Measurements from ENCODE around the gene ZNF620.

The ZNF620 gene

DNA sequence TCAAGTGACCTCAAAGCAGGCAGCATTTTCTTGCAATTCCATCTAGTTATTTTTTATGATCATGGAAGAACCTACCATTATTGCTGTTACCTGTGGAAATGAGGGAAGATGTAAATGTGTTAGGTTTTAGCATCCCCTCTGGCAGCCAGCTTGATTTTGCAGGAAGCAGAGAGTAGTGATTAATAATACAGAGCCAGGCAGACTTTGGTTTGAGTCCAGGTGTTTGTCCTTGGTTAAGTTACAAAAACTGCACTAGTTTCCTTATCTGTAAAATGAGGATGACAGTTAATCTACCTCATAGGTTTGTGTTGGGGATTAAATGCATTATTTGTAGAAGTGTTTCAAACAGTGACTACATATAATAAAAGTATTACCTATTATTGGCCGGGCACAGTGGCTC, 12.2 kb downstream of the ZNF620 start:
- Histone ChIP-seq H2AFZ (ENCODE audit: low read depth, low read length, severe bottlenecking) (no peak overlapping the region), H3F3A (ENCODE audit: insufficient read depth) (no peaks in the 10 kb centered on the region), H3K9me2 (replicated peaks; ENCODE audit: insufficient read depth, low read length) (no peaks in the 10 kb centered on the region), H4K20me1 (ENCODE audit: low read depth, low read length) (no peaks in the 10 kb centered on the region), H3K4me3 (ENCODE audit: insufficient read depth, low read length, poor library complexity, severe bottlenecking) (no peak overlapping the region), H3K27me3 (ENCODE audit: low read length) (no peaks in the 10 kb centered on the region), H3K4me2 (ENCODE audit: low read depth, low read length, poor library complexity, severe bottlenecking) (no peak overlapping the region), H3K9ac (ENCODE audit: low read length) (no peak overlapping the region), H3K9me3 (ENCODE audit: insufficient read depth, low read length) (no peaks in the 10 kb centered on the region), H3K79me2 (ENCODE audit: insufficient read depth, low read length) (no peaks in the 10 kb centered on the region), H3K36me3 (ENCODE audit: low read length) (no peaks in the 10 kb centered on the region), H3K27ac (ENCODE audit: low read depth, low read length) (no peak overlapping the region)
- TF ChIP-seq, protein P1, sequence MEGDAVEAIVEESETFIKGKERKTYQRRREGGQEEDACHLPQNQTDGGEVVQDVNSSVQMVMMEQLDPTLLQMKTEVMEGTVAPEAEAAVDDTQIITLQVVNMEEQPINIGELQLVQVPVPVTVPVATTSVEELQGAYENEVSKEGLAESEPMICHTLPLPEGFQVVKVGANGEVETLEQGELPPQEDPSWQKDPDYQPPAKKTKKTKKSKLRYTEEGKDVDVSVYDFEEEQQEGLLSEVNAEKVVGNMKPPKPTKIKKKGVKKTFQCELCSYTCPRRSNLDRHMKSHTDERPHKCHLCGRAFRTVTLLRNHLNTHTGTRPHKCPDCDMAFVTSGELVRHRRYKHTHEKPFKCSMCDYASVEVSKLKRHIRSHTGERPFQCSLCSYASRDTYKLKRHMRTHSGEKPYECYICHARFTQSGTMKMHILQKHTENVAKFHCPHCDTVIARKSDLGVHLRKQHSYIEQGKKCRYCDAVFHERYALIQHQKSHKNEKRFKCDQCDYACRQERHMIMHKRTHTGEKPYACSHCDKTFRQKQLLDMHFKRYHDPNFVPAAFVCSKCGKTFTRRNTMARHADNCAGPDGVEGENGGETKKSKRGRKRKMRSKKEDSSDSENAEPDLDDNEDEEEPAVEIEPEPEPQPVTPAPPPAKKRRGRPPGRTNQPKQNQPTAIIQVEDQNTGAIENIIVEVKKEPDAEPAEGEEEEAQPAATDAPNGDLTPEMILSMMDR (IDR thresholded peaks at IDR 0.05; ENCODE audit: insufficient read depth, low read length, poor library complexity, severe bottlenecking) = no peak
- no peak for TF ChIP-seq EZH2phosphoT487 (conservative IDR thresholded peaks at IDR 0.05; ENCODE audit: low read length)

GRCh38 chr3:40518848-40519247, 13.0 kb downstream of the ZNF620 start:
- no peaks in the 10 kb centered on the region for H3K27me3 ChIP-seq (ENCODE audit: low read length)
- no peak for TF ChIP-seq EZH2phosphoT487 (conservative IDR thresholded peaks at IDR 0.05; ENCODE audit: low read length)
- TF ChIP-seq, protein P1 (IDR thresholded peaks at IDR 0.05; ENCODE audit: insufficient read depth, low read length, poor library complexity, severe bottlenecking) = no peak
- H3K4me2 ChIP-seq (ENCODE audit: low read depth, low read length, poor library complexity, severe bottlenecking) = no peak overlapping the region
- H2AFZ ChIP-seq (ENCODE audit: low read depth, low read length, severe bottlenecking) = no peak overlapping the region
- H3K9me3 ChIP-seq (ENCODE audit: insufficient read depth, low read length) = no peaks in the 10 kb centered on the region
- no peaks in the 10 kb centered on the region for H3K36me3 ChIP-seq (ENCODE audit: low read length)
- H3F3A ChIP-seq (ENCODE audit: insufficient read depth) = 0 out of 2 replicates have a peak, but pooled peaks cover 1% of the 10 kb centered on the region
- H3K9ac ChIP-seq (ENCODE audit: low read length) = no peak overlapping the region
- no peak overlapping the region for H3K4me3 ChIP-seq (ENCODE audit: insufficient read depth, low read length, poor library complexity, severe bottlenecking)
- H3K79me2 ChIP-seq (ENCODE audit: insufficient read depth, low read length) = no peaks in the 10 kb centered on the region
- H3K27ac ChIP-seq (ENCODE audit: low read depth, low read length) = no peak overlapping the region
- H4K20me1 ChIP-seq (ENCODE audit: low read depth, low read length) = no peaks in the 10 kb centered on the region
- H3K9me2 ChIP-seq (replicated peaks; ENCODE audit: insufficient read depth, low read length) = no peaks in the 10 kb centered on the region

DNA sequence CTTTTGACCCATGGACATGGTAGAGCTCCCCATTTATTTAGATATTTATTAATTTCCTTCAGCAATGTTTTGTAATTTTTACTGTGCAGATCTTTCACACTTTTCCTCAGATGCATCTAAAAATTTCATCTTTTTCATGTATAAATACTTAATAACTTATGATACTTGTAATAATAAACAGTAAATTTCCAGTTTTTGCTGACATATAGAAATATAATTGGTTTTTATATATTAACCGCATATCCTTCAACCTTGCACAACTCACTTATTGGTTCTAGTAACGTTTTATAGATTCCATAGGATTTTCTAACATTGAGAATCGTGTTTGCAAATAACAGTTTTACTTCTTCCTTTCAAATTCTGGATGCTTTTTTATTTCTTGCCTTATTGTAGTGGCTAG, 15.4 kb downstream of the ZNF620 start:
- Histone ChIP-seq H3K79me2 (ENCODE audit: insufficient read depth, low read length) (no peaks in the 10 kb centered on the region), H3K27ac (ENCODE audit: low read depth, low read length) (no peak overlapping the region), H3K9me2 (replicated peaks; ENCODE audit: insufficient read depth, low read length) (no peaks in the 10 kb centered on the region), H3K4me3 (ENCODE audit: insufficient read depth, low read length, poor library complexity, severe bottlenecking) (no peak overlapping the region), H3F3A (ENCODE audit: insufficient read depth) (0 out of 2 replicates have a peak, but pooled peaks cover 4% of the 10 kb centered on the region), H3K9me3 (ENCODE audit: insufficient read depth, low read length) (no peaks in the 10 kb centered on the region), H4K20me1 (ENCODE audit: low read depth, low read length) (no peaks in the 10 kb centered on the region), H3K36me3 (ENCODE audit: low read length) (no peaks in the 10 kb centered on the region), H3K4me2 (ENCODE audit: low read depth, low read length, poor library complexity, severe bottlenecking) (no peak overlapping the region), H3K27me3 (ENCODE audit: low read length) (no peaks in the 10 kb centered on the region), H2AFZ (ENCODE audit: low read depth, low read length, severe bottlenecking) (no peak overlapping the region), H3K9ac (ENCODE audit: low read length) (no peak overlapping the region)
- TF ChIP-seq, protein P1 (IDR thresholded peaks at IDR 0.05; ENCODE audit: insufficient read depth, low read length, poor library complexity, severe bottlenecking) = no peak
- TF ChIP-seq EZH2phosphoT487 (conservative IDR thresholded peaks at IDR 0.05; ENCODE audit: low read length) = no peak
